ENCODE measurements around the gene GPC2. TPM values are rescaled to one million over a fixed set of nuclear protein-coding genes. Genes with fewer than 3 reads are reported as not detected.

The GPC2 gene
- polyA plus RNA-seq, 2 of the 4 experiments (the other 2 are of a cell fraction): 1.1 to 2.9 TPM

GRCh38 chr7:100119970-100120732 is 57.0 kb downstream of the GPC2 start:
- CTCF ChIA-PET: interaction anchor here (5.6 kb wide), 1 partner anchor 11 kb away, joined by 46 read pairs; no protein-coding TSS in a partner anchor
- peak overlapping the region; percentile 86 to 90 for H3K27ac ChIP-seq

More at GRCh38 chr7:100119970-100120732, 57.0 kb downstream of the GPC2 start:
- TF ChIP-seq NPAS2 (CRISPR knock-in tag; IDR thresholded peaks at IDR 0.05; ENCODE audit: borderline replicate concordance) (no peak), PBX3 (IDR thresholded peaks at IDR 0.05) (no peak), POLR2A (IDR thresholded peaks at IDR 0.05; ENCODE audit: low read length) (no peak), ZFP36 (IDR thresholded peaks at IDR 0.05; ENCODE audit: borderline replicate concordance, partially characterized antibody) (no peak), NFE2L2 (conservative IDR thresholded peaks at IDR 0.05; ENCODE audit: low read length) (no peak), CBX2 (IDR thresholded peaks at IDR 0.05; ENCODE audit: borderline replicate concordance, low read depth) (no peak), CBX8 (IDR thresholded peaks at IDR 0.05) (no peak), EP300 (IDR thresholded peaks at IDR 0.05) (no peak), ZSCAN20 (CRISPR knock-in tag; IDR thresholded peaks at IDR 0.05) (no peak), CHD2 (IDR thresholded peaks at IDR 0.05; ENCODE audit: low read length, partially characterized antibody) (no peak), KDM5A (IDR thresholded peaks at IDR 0.05) (no peak), TP53 (CRISPR knock-in tag; IDR thresholded peaks at IDR 0.05) (no peak), POLR2AphosphoS2 (conservative IDR thresholded peaks at IDR 0.05; ENCODE audit: low read length) (no peak), JUN (IDR thresholded peaks at IDR 0.05) (no peak), USF2 (IDR thresholded peaks at IDR 0.05) (no peak), SMC3 (IDR thresholded peaks at IDR 0.05) (no peak), HOXA7 (CRISPR knock-in tag; IDR thresholded peaks at IDR 0.05) (no peak), ZC3H11A (IDR thresholded peaks at IDR 0.05) (no peak), ELK1 (IDR thresholded peaks at IDR 0.05; ENCODE audit: low read depth, low read length) (no peak)
- no peak for FAIRE-seq
- Histone ChIP-seq H3K4me1 (peaks cover 21% of the 10 kb centered on the region), H3K4me3 (peak overlapping the region; percentile 81), H3K9me3 (no peaks in the 10 kb centered on the region), H3K4me2 (peak overlapping the region; percentile 92)
- DNase-seq (ENCODE audit: low read depth in 1 of 2, low spot score in 1 of 2): peak; percentile 68 to 83
- POLR2A ChIA-PET: interaction anchor here (1.2 kb wide), 1 partner anchor 18 kb away, joined by 10 read pairs; the partner anchor contains the start of genes AP4M1 and MCM7
- WGBS (ENCODE audit: missing lambda C conversion rate): 28% methylated on average over 18 of the region's 19 CpGs
- ATAC-seq: peak; percentile 79 to 83

Other genes starting within 250 kb of the GPC2 start
- 0.30 and 0.36 TPM in 2 replicates for gene GJC3, start 247.8 kb downstream of the GPC2 start, polyA plus RNA-seq (2011; rRNA removed)
- 0.10 to 0.20 TPM in 2 of 3 replicates, not detected in the other for gene GJC3, start 247.8 kb downstream of the GPC2 start, polyA plus RNA-seq (2017; fragmentation: RNase III; extraction: RNeasy Plus Mini Kit Qiagen cat#74134 plus additional on column Dnase treatment)
- gene AZGP1, start 201.3 kb downstream of the GPC2 start, polyA plus RNA-seq (2011; rRNA removed): 0.13 and 0.48 TPM in 2 replicates
- gene AZGP1, start 201.3 kb downstream of the GPC2 start, polyA plus RNA-seq (2017; fragmentation: RNase III; extraction: RNeasy Plus Mini Kit Qiagen cat#74134 plus additional on column Dnase treatment): 0.07 TPM in 1 of 3 replicates, not detected in the others
- gene ZKSCAN1, start 161.8 kb downstream of the GPC2 start, polyA plus RNA-seq (2011; rRNA removed): 23.9 and 25.7 TPM in 2 replicates
- gene ZKSCAN1, start 161.8 kb downstream of the GPC2 start, polyA plus RNA-seq (2017; fragmentation: RNase III; extraction: RNeasy Plus Mini Kit Qiagen cat#74134 plus additional on column Dnase treatment): 11.4 to 11.9 TPM (median 11.4 TPM) in 3 replicates
- 17.9 and 18.3 TPM in 2 replicates for gene ZSCAN21, start 127.6 kb downstream of the GPC2 start, polyA plus RNA-seq (2011; rRNA removed)
- gene ZSCAN21, start 127.6 kb downstream of the GPC2 start, polyA plus RNA-seq (2017; fragmentation: RNase III; extraction: RNeasy Plus Mini Kit Qiagen cat#74134 plus additional on column Dnase treatment): 8.3 to 9.2 TPM (median 9.1 TPM) in 3 replicates
- gene ZNF3, start 95.7 kb downstream of the GPC2 start, polyA plus RNA-seq (2011; rRNA removed): 29.0 and 30.2 TPM in 2 replicates
- gene ZNF3, start 95.7 kb downstream of the GPC2 start, polyA plus RNA-seq (2017; fragmentation: RNase III; extraction: RNeasy Plus Mini Kit Qiagen cat#74134 plus additional on column Dnase treatment): 19.9 to 23.7 TPM (median 22.5 TPM) in 3 replicates
- gene COPS6, start 88.4 kb downstream of the GPC2 start, polyA plus RNA-seq (2011; rRNA removed): 190 and 192 TPM in 2 replicates
- 205 to 295 TPM (median 219 TPM) in 3 replicates for gene COPS6, start 88.4 kb downstream of the GPC2 start, polyA plus RNA-seq (2017; fragmentation: RNase III; extraction: RNeasy Plus Mini Kit Qiagen cat#74134 plus additional on column Dnase treatment)
- 138 and 145 TPM in 2 replicates for gene MCM7, start 76.0 kb downstream of the GPC2 start, polyA plus RNA-seq (2011; rRNA removed)
- 265 to 287 TPM (median 280 TPM) in 3 replicates for gene MCM7, start 76.0 kb downstream of the GPC2 start, polyA plus RNA-seq (2017; fragmentation: RNase III; extraction: RNeasy Plus Mini Kit Qiagen cat#74134 plus additional on column Dnase treatment)
- gene AP4M1, start 75.7 kb downstream of the GPC2 start, polyA plus RNA-seq (2011; rRNA removed): 13.7 and 16.6 TPM in 2 replicates
- 16.5 to 18.3 TPM (median 18.1 TPM) in 3 replicates for gene AP4M1, start 75.7 kb downstream of the GPC2 start, polyA plus RNA-seq (2017; fragmentation: RNase III; extraction: RNeasy Plus Mini Kit Qiagen cat#74134 plus additional on column Dnase treatment)
- gene TAF6, start 58.0 kb downstream of the GPC2 start, polyA plus RNA-seq (2011; rRNA removed): 36.2 and 45.1 TPM in 2 replicates
- gene TAF6, start 58.0 kb downstream of the GPC2 start, polyA plus RNA-seq (2017; fragmentation: RNase III; extraction: RNeasy Plus Mini Kit Qiagen cat#74134 plus additional on column Dnase treatment): 57.0 to 62.5 TPM (median 57.1 TPM) in 3 replicates
- 11.3 and 11.7 TPM in 2 replicates for gene CNPY4, start 57.7 kb downstream of the GPC2 start, polyA plus RNA-seq (2011; rRNA removed)
- 16.8 to 26.2 TPM (median 22.8 TPM) in 3 replicates for gene CNPY4, start 57.7 kb downstream of the GPC2 start, polyA plus RNA-seq (2017; fragmentation: RNase III; extraction: RNeasy Plus Mini Kit Qiagen cat#74134 plus additional on column Dnase treatment)
- gene MBLAC1, start 50.4 kb downstream of the GPC2 start, polyA plus RNA-seq (2011; rRNA removed): 0.45 and 0.63 TPM in 2 replicates
- gene MBLAC1, start 50.4 kb downstream of the GPC2 start, polyA plus RNA-seq (2017; fragmentation: RNase III; extraction: RNeasy Plus Mini Kit Qiagen cat#74134 plus additional on column Dnase treatment): 2.5 to 3.3 TPM (median 2.6 TPM) in 3 replicates
- 123 and 152 TPM in 2 replicates for gene LAMTOR4, start 28.5 kb downstream of the GPC2 start, polyA plus RNA-seq (2011; rRNA removed)
- gene LAMTOR4, start 28.5 kb downstream of the GPC2 start, polyA plus RNA-seq (2017; fragmentation: RNase III; extraction: RNeasy Plus Mini Kit Qiagen cat#74134 plus additional on column Dnase treatment): 168 to 180 TPM (median 177 TPM) in 3 replicates
- 3.4 and 5.7 TPM in 2 replicates for gene TRAPPC14, start 18.7 kb downstream of the GPC2 start, polyA plus RNA-seq (2011; rRNA removed)
- gene TRAPPC14, start 18.7 kb downstream of the GPC2 start, polyA plus RNA-seq (2017; fragmentation: RNase III; extraction: RNeasy Plus Mini Kit Qiagen cat#74134 plus additional on column Dnase treatment): 12.0 to 15.6 TPM (median 14.1 TPM) in 3 replicates
- 0.27 and 0.56 TPM in 2 replicates for gene GAL3ST4, start 8.8 kb downstream of the GPC2 start, polyA plus RNA-seq (2011; rRNA removed)
- gene GAL3ST4, start 8.8 kb downstream of the GPC2 start, polyA plus RNA-seq (2017; fragmentation: RNase III; extraction: RNeasy Plus Mini Kit Qiagen cat#74134 plus additional on column Dnase treatment): 0.08 to 0.16 TPM (median 0.10 TPM) in 3 replicates
- gene STAG3, start 537 bp upstream of the GPC2 start, polyA plus RNA-seq (2011; rRNA removed): 0.25 and 0.36 TPM in 2 replicates
- gene STAG3, start 537 bp upstream of the GPC2 start, polyA plus RNA-seq (2017; fragmentation: RNase III; extraction: RNeasy Plus Mini Kit Qiagen cat#74134 plus additional on column Dnase treatment): 0.50 to 0.66 TPM (median 0.55 TPM) in 3 replicates
- gene PVRIG, start 42.6 kb upstream of the GPC2 start, polyA plus RNA-seq (2011; rRNA removed): not detected in 2 replicates
- not detected in 3 replicates for gene PVRIG, start 42.6 kb upstream of the GPC2 start, polyA plus RNA-seq (2017; fragmentation: RNase III; extraction: RNeasy Plus Mini Kit Qiagen cat#74134 plus additional on column Dnase treatment)
- gene SPDYE3, start 130.3 kb upstream of the GPC2 start, polyA plus RNA-seq (2011; rRNA removed): 0.04 TPM in 1 of 2 replicates, not detected in the other
- 0.04 TPM in 1 of 3 replicates, not detected in the others for gene SPDYE3, start 130.3 kb upstream of the GPC2 start, polyA plus RNA-seq (2017; fragmentation: RNase III; extraction: RNeasy Plus Mini Kit Qiagen cat#74134 plus additional on column Dnase treatment)
- gene PILRB, start 180.7 kb upstream of the GPC2 start, polyA plus RNA-seq (2011; rRNA removed): 24.9 and 28.6 TPM in 2 replicates
- 45.3 to 47.8 TPM (median 46.7 TPM) in 3 replicates for gene PILRB, start 180.7 kb upstream of the GPC2 start, polyA plus RNA-seq (2017; fragmentation: RNase III; extraction: RNeasy Plus Mini Kit Qiagen cat#74134 plus additional on column Dnase treatment)
- gene PILRA, start 196.1 kb upstream of the GPC2 start, polyA plus RNA-seq (2011; rRNA removed): 3.3 and 3.9 TPM in 2 replicates
- gene PILRA, start 196.1 kb upstream of the GPC2 start, polyA plus RNA-seq (2017; fragmentation: RNase III; extraction: RNeasy Plus Mini Kit Qiagen cat#74134 plus additional on column Dnase treatment): 1.9 to 3.8 TPM (median 3.4 TPM) in 3 replicates